Ovary (tissue), 9 donors: Measurements from ENCODE around the gene TNS3. TPM values are rescaled to one million over a fixed set of nuclear protein-coding genes. Genes with fewer than 3 reads are reported as not detected.

Source experiments
- DNase-seq, 5 donors: peaks; one replicate each; pipeline ENCODE4 v3.0.0-alpha.2; 2019 to 2020
- H3K27ac ChIP-seq, 2 donors: fragments of 200-600 bp; one replicate each; pipeline versions ENCODE4 v1.5.1 to v1.8.0; 2019 to 2022
- H3K27me3 ChIP-seq: fragments of 200-600 bp; one replicate; pipeline ENCODE4 v1.8.0; 2022
- H3K36me3 ChIP-seq: fragments of 200-600 bp; sonication (generic); one replicate; pipeline ENCODE4 v1.5.1; 2019
- H3K4me1 ChIP-seq: one replicate; pipeline ENCODE4 v1.8.1; 2013; ENCODE audit warnings: mild to moderate bottlenecking, moderate library complexity; ENCODE audit not compliant: insufficient read depth
- H3K4me3 ChIP-seq: fragments of 200-600 bp; sonication (generic); one replicate; pipeline ENCODE4 v1.5.1; 2017
- H3K9me3 ChIP-seq, 2 donors: fragments of 200-600 bp in 1 of 2; sonication (generic) in 1 of 2; one replicate each; pipeline versions ENCODE4 v1.5.1 to v1.8.1; 2013 to 2019; ENCODE audit warnings: mild to moderate bottlenecking in 1 of 2, moderate library complexity in 1 of 2
- EP300 ChIP-seq: sonication (generic); formaldehyde crosslinking; IDR thresholded peaks from one replicate; pipeline ENCODE4 v1.6.1; 2017; ENCODE audit warnings: antibody characterized with exemption
- POLR2A ChIP-seq: fragments of 450-650 bp; IDR thresholded peaks from one replicate; pipeline ENCODE4 v1.6.1; 2017; ENCODE audit warnings: antibody characterized with exemption, mild to moderate bottlenecking, moderate library complexity
- WGBS, 3 donors: extraction: QIAGEN DNeasy Blood & Tissue Kit in 1 of 3; methylation state at CpG; one replicate each; pipeline versions ENCODE4 v1.1.5 to v1.1.7; 2013 to 2017; 5-methylcytosine and 5-hydroxymethylcytosine counted together
- intact Hi-C, 4 donors: fragments of 100-400 bp; cut with DNase I; formaldehyde crosslinking; loops; one replicate each; pipeline versions ENCODE4 v1.11.0 to v1.15.1; 2022 to 2023
- polyA plus RNA-seq, 2 donors: library from polyadenylated mRNA; stranded (reverse); fragments of 200-250 nt in 1 of 2; fragments of 350-450 nt in 1 of 2; fragmentation: Illumina TruSeq in 1 of 2; extraction: RNeasy Lipid Tissue Mini Kit (QIAGEN cat#74804) in 1 of 2; gene quantifications; one replicate each; pipeline ENCODE4 v1.2.3, GENCODE V29; 2013 to 2014
- total RNA-seq, 7 donors: library from RNA; depleted of rRNA in 2 of 7; stranded (reverse); fragments of >200 nt in 2 of 7; fragmentation: NEBNext Ultra II Directional in 3 of 7; extraction: Animal tissue kit (Norgen Biotek cat#: 25700) in 3 of 7; gene quantifications; one replicate each; pipeline versions ENCODE4 v1.1.0 to v1.2.4, GENCODE V29; 2016 to 2023
- TF ChIP-seq, protein P1 (sequence below), 3 donors: fragments of 450-650 bp in 2 of 3; fragments of 200-600 bp in 1 of 3; IDR thresholded peaks; one replicate each; pipeline versions ENCODE4 v1.5.1 to v1.8.0; 2016 to 2022; ENCODE audit warnings: antibody characterized with exemption in 3 of 3, mild to moderate bottlenecking in 1 of 3
- donor health status: DM: no; HTN: no; CAD: no; lungs with moderate emphysema.
- donor health status: DM: no; HTN: no; CAD: no.
- donor health status: Bipolar disorder and iron deficiency.
- donor health status: DM: yes; HTN: yes; CAD: no.
- donor health status: DM: no; HTN: no; CAD: no.
- donor health status: DM: yes; HTN: yes; CAD: no.

TNS3 gene
- total and polyA plus RNA-seq, 9 donors, result 36.6 to 137 (median 91.3) TPM

DNA sequence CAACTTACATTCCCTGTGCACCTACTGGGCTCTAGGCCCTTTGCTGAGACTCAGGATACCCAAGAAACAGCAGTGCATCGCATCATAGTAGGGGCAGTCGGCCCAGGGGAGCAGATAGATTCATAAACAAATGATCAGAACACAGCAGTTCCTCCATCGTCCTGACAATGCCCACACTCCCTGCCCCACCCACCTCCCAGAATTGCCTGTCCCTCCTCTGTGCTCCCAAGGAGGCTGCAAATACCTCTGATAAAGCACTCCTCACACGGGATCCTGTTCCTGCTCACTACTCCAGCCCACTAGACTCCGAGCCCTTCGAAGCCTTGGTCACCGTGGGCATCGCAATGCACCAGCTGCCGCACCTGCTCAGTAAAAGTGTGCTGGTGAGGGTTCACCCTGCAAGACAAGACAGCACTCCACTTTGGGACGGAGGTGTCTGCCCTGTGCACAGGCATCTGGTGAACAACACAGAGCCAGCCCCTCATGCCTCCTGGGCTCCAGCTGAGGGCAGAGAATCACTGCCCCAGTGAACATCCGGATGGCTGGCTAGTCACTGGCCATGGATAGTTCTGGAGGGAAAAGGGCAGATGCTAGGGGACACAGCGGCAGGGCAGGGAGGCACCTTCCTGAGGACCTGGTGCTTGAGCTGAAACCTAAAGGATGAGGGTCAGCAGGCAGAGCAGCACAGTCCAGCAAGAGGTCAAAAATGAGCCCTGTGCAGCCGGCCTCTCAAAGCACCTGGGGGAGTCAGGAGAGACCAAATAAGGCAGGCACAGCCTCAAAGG, 60.7 kb downstream of the TNS3 start:
- Histone ChIP-seq H3K36me3 (no peaks in the 10 kb centered on the region), H3K27me3 (no peaks in the 10 kb centered on the region), H3K4me3 (no peak overlapping the region), H3K27ac (peak overlapping the region; percentile 38 to 70), H3K4me1 (peaks cover 27% of the 10 kb centered on the region), H3K9me3 (no peaks in the 10 kb centered on the region)
- intact Hi-C loops, result no loop called here
- WGBS, 3 donors, result 66 to 71% (median 67%) methylated on average over 13 of the region's 13 CpGs
- TF ChIP-seq POLR2A (no peak), EP300 (no peak)
- TF ChIP-seq, protein P1, sequence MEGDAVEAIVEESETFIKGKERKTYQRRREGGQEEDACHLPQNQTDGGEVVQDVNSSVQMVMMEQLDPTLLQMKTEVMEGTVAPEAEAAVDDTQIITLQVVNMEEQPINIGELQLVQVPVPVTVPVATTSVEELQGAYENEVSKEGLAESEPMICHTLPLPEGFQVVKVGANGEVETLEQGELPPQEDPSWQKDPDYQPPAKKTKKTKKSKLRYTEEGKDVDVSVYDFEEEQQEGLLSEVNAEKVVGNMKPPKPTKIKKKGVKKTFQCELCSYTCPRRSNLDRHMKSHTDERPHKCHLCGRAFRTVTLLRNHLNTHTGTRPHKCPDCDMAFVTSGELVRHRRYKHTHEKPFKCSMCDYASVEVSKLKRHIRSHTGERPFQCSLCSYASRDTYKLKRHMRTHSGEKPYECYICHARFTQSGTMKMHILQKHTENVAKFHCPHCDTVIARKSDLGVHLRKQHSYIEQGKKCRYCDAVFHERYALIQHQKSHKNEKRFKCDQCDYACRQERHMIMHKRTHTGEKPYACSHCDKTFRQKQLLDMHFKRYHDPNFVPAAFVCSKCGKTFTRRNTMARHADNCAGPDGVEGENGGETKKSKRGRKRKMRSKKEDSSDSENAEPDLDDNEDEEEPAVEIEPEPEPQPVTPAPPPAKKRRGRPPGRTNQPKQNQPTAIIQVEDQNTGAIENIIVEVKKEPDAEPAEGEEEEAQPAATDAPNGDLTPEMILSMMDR (IDR thresholded peaks at IDR 0.05), result no peak
- DNase-seq, result no peak

DNA sequence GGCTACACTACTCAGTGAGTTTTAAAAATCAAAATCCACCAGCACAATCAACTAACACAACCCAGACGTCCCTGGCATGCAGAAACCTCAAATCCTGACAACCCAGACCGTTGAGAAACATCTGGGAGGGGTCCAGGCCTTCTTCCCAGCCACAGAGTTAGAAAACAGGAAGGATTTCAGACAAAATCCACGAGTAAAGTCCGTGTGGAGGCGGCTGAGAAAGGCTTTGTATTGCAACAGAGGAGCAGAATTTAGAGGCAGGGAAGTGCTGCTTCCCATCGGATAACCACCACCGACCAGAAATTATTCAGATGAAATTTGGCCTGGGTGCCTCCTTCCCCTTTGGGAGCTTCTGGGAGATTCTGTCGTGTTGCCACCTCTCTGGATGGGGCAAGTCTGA, 61.5 kb downstream of the TNS3 start:
- intact Hi-C loops, result no loop called here
- no peaks in the 10 kb centered on the region for H3K36me3 ChIP-seq
- peaks cover 27% of the 10 kb centered on the region for H3K4me1 ChIP-seq
- DNase-seq, result peak; percentile 58 to 87 (median 65)
- no peak overlapping the region for H3K4me3 ChIP-seq
- H3K9me3 ChIP-seq, result no peaks in the 10 kb centered on the region
- WGBS, 3 donors, result 2 to 12% (median 3%) methylated on average over 8 of the region's 8 CpGs
- TF ChIP-seq EP300 (no peak), POLR2A (no peak)
- TF ChIP-seq, protein P1 (IDR thresholded peaks at IDR 0.05), result no peak
- peak overlapping the region; percentile 20 to 70 for H3K27ac ChIP-seq
- H3K27me3 ChIP-seq, result no peaks in the 10 kb centered on the region

- WGBS, 3 donors, result 82 to 91% (median 86%) methylated on average over 7 of the region's 7 CpGs
- H3K36me3 ChIP-seq, result no peaks in the 10 kb centered on the region
- TF ChIP-seq POLR2A, result no peak
- intact Hi-C loops, result no loop called here
- H3K4me1 ChIP-seq, result peaks cover 39% of the 10 kb centered on the region
- no peak overlapping the region for H3K27ac ChIP-seq
- no peaks in the 10 kb centered on the region for H3K27me3 ChIP-seq
- no peak for DNase-seq
- no peaks in the 10 kb centered on the region for H3K9me3 ChIP-seq
- no peak overlapping the region for H3K4me3 ChIP-seq
Measured at GRCh38 chr7:47518827-47519226, 63.1 kb downstream of the TNS3 start.

DNA sequence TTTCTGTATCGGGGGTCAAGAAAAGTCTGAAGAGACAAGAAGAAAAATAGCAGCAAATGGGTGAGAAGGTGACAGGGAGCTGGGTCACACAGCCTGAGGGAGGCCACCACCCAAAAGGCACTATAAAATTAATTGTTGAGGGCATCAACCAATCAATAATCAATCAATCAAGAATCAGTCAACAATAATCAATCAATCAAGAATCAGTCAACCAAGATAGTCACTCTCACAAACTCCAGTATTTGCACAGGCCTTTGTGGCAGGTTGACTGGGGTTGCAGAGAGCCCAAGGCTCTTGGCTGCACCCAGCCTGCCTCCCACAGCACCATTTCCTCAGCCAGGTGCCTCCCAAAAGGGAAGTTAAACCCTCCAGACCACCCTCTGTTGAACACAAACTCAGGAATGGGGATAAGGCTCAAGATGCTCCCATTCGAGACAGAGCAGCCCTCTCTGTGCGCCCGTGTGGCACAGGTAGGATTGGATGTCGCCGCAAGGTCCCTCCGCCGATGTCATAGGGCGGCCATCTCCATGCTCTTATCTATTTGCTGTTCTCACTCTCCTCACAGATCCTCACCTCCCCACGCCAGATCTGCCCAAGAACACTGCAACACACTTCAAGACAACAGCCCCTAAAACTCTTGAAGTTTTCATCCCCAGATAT, 64.0 kb downstream of the TNS3 start:
- no peak for TF ChIP-seq EP300
- no peak for TF ChIP-seq POLR2A
- TF ChIP-seq, protein P1 (IDR thresholded peaks at IDR 0.05), result no peak
- H3K4me1 ChIP-seq, result peaks cover 44% of the 10 kb centered on the region
- WGBS, 3 donors, result 96 to 98% (median 97%) methylated on average over 10 of the region's 10 CpGs
- H3K36me3 ChIP-seq, result no peaks in the 10 kb centered on the region
- no peaks in the 10 kb centered on the region for H3K9me3 ChIP-seq
- DNase-seq, result peak in 1 of 5 donors; percentile 22
- intact Hi-C loops, result no loop called here
- H3K4me3 ChIP-seq, result no peak overlapping the region
- no peak overlapping the region for H3K27ac ChIP-seq
- H3K27me3 ChIP-seq, result no peaks in the 10 kb centered on the region
